ENCODE results near the gene LIME1.

The LIME1 gene

GRCh38 chr20:63739130-63740069 is 2.9 kb downstream of the LIME1 start, which contains the start of gene SLC2A4RG:
SLC2A4RG (plus strand) TSS chr20:63739776; CDS start chr20:63739913, 137 bp downstream.
- DNase-seq, result peak; percentile 54

- DNase-seq, result no peak
Observed at GRCh38 chr20:63740070-63740626, 3.7 kb downstream of the LIME1 start.

DNA sequence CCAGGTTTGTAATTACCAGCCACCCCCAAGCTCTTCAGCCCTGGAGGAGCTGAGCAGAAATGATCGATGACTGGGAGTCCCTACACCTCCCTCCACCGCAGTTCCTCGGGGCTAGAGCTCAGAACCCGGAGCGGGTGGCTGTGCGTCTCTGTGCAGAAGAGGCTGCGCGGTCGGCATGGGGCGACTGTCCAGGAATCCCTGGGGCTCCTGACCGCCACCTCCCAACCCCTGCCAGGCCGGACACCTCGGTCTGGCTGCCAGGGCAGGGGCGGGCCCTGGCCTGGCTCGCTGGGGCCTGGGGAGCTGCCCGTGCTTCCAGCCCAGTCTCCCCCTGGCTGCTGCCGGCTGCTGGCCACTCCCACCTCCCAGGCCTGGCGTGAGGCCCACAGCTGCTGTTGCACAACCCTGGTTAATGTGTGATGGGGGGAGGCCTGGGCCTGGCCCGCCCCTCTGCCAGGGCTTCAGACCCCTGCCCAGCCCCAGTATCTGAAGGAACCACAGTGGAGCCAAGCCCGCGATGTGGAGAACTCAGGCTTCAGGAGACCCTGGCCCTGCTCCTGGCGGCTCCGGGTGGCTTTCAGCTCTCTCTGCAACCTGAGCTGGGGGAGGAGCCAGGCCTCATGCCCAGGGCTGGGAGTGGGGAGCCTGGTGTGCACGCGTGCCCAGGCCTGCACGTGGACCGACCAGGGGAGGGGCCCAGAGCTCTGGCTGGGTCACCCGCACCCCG is 4.3 kb downstream of the LIME1 start:
- DNase-seq, result no peak

GRCh38 chr20:63741354-63741675 is 4.9 kb downstream of the LIME1 start:
- DNase-seq, result no peak

DNA sequence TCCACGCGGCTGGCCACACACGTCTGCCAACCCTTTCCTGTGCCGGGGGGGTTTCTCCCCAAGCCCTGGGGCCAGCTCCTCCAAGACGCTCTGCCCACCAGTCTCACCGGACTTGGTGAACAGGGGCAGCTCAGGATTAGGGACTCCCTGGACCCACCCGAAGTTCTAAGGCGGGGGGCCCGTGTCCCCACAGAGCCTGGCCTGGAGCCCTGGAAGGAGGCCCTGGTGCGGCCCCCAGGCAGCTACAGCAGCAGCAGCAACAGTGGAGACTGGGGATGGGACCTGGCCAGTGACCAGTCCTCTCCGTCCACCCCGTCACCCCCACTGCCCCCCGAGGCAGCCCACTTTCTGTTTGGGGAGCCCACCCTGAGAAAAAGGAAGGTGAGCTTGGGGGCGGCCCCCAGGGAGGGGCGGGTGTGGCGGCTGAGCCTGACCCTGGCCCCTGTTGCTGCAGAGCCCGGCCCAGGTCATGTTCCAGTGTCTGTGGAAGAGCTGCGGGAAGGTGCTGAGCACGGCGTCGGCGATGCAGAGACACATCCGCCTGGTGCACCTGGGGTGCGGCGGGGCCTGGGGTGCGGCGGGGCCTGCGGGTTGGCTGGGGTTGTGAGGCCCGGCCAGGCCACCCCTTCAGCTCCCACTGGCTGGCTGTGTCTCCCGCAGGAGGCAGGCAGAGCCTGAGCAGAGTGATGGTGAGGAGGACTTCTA is 5.4 kb downstream of the LIME1 start:
- no peak for DNase-seq

DNA sequence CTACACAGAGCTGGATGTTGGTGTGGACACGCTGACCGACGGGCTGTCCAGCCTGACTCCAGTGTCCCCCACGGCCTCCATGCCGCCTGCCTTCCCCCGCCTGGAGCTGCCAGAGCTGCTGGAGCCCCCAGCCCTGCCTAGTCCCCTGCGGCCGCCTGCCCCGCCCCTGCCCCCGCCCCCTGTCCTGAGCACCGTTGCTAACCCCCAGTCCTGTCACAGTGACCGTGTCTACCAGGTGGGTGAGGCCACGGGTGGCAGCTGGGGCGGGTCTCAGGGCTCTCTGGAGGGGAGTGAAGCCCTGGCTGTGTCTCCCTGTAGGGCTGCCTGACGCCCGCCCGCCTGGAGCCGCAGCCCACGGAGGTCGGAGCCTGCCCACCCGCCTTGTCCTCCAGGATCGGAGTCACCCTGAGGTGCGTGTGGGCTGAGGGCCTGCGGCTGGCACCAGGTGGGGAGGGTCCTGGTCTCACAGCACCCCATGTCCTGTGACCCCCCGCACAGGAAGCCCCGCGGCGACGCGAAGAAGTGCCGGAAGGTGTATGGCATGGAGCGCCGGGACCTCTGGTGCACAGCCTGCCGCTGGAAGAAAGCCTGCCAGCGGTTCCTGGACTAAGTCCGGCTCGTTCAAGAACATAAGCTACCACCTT is 6.0 kb downstream of the LIME1 start:
- DNase-seq, result no peak

GRCh38 chr20:63743210-63743970 is 6.9 kb downstream of the LIME1 start:
- no peak for DNase-seq

GRCh38 chr20:63744158-63744557 is 7.7 kb downstream of the LIME1 start:
- DNase-seq, result no peak

DNA sequence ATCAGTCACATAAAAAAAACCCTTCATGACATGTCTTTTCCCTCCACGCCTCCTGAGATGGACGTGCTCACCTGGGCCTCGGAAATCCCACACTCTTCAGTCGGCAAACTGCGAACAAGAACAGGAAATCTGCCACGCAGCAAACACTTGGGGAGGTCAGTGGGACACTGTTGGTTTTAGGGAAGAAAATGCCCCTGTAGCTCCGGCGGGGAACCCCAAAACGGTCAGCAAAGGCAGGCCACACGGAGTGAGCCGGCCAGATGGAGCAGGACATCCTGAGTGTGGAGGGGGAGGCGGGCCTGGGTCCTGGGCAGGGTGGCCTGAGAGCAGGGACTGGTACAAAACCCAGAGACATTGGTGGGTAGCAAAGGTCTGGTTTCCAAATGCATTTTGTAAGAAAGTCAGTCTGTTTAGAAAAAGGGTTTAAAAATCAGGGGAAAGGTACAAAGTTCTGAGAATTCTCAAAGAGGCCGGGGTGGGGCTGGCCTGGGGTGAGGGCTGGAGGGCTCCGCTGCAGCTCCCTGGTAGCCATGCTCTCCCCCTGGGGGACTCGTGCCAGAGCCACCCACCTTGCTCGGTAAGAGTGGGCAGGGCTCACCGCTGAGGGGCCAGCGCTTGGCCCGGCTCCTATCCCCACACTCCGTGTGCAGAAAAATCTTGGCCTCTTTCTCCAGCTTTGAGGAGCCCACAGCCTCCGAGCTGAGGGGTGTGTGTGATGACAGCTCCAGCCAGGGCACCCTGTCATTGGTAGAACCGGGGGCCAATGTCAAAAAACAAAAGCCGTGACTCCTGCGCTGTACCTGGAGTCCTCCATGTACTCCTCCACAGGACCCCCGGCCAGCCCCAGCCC is 8.3 kb downstream of the LIME1 start:
- DNase-seq, result no peak

DNA sequence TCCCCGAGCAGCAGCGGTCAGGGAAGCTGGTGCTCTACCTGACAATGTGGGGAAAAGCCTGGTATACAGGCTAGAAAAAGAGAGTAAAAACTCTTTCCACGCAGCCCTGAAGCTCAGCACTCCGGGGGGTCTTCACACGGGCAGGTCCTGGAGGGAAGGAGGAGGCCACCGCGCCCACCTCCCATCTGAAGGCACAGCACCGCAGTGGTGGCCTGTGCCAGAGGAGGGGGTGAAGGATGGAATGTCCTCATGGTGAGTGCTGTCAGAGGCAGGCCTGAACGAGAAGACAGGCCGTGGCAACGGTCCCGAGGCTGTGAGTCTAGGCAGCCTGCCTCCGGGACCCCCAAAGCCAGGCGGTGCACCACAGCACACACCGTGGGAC is 9.0 kb downstream of the LIME1 start:
- no peak for DNase-seq

DNA sequence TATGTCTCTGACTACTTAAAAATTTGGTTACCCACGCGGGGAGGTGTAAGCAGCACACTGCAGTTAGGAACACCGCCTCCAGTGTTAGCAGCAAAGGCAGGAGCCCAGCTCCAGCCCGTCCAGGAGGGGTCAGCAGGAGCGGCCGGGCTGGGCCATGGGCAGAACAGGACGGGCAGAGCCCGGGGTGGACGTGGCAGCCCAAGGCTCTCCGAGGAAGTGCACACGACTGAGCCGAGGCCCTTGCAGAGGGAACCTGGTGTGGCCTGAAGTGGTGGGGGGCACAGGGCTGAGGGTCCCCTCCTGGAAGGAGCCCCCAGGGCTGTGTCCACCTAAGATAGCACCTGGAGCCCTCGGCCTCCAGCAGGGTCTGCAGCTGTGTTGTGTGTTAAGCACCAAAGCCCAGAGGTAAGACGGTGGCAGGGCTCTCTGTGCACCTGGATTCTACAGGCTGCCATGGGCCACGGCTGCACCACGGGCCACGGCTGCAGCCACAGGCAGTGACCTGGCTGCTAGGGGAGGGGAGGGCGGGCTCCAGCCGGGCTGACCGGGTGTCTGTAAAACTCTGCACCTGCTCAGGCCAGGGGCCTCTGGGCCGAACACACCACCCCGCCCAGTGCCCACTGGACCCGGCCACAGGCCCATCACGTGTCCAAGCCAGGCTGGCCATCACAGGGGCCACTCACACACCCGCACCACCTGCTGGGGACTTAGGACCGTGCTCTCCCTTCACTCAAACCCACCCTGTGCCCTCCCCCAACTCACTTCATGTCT is 9.7 kb downstream of the LIME1 start:
- DNase-seq, result no peak

DNA sequence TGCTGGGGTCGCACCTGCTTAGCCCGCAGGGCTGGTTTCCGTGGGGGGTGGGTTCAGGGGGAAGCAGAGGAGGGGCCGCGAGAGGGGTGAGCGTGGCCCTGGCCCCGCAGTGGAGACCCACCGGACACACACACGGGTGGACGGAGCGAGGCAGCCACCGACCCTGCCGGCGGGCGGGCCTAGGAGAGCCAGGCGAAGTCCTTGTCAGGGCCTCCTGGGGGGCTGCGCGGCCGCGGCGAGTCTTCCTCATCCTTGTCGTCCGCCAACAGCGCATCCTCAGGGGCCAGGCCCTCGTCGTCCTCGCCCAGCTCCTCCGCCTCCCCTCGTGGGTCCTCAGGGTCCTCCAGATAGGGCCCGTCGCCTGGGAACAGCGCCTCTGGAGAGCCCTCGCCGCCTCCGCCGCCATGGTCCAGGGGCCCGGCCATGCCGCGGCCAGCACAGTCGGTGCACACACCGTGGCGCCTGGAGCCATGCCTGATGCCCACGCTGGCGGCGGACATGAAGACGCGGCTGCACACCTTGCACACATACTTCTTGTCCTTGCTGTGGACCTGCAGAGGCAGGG is 10.4 kb downstream of the LIME1 start:
- no peak for DNase-seq

- no peak for DNase-seq
Observed at GRCh38 chr20:63747622-63748069, 11.2 kb downstream of the LIME1 start.

GRCh38 chr20:63748070-63748933 is 11.8 kb downstream of the LIME1 start:
- no peak for DNase-seq

GRCh38 chr20:63748934-63749270 is 12.4 kb downstream of the LIME1 start:
- DNase-seq, result no peak

DNA sequence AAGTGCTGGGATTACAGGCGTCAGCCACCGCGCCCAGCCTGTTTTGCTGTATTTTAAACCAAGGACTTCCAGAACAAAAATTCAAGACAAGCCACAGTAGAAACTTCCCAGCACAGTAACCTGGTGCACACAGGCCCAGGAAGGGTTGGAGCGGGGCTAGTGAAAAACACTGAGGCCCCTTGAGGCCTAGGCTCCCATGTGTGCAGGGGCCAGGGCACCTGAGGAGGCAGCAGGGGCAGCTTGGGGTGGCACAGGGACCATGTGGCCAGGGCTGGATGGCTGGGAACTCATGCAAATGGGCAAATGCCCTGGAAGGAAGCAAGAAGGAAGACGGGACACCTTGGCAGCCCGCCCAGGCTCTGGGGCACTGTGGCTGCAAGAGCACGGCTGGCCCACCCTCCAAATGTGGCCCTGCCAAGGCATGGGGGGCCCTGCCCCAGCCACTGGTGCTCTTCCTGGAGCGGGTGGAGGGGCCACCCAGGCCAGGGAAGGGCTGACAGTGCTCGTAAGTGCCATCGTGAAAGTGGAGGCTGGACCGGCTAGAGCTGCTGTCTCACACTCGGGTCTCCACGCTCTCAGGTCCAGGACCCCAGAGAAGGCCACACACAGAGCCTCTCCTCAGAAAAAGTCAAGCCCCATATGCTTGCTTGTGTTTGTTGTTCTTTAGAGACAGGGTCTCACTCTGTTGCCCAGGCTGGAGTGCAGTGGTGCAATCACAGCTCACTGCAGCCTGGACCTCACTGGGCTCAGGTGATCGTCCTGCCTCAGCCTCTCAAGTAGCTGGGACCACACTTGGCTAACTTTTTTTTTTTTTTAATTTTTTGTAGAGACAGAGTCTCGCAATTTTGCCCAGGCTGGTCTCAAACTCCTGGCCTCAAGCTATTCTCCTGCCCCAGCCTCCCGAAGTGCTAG is 13.4 kb downstream of the LIME1 start:
- DNase-seq, result no peak

DNA sequence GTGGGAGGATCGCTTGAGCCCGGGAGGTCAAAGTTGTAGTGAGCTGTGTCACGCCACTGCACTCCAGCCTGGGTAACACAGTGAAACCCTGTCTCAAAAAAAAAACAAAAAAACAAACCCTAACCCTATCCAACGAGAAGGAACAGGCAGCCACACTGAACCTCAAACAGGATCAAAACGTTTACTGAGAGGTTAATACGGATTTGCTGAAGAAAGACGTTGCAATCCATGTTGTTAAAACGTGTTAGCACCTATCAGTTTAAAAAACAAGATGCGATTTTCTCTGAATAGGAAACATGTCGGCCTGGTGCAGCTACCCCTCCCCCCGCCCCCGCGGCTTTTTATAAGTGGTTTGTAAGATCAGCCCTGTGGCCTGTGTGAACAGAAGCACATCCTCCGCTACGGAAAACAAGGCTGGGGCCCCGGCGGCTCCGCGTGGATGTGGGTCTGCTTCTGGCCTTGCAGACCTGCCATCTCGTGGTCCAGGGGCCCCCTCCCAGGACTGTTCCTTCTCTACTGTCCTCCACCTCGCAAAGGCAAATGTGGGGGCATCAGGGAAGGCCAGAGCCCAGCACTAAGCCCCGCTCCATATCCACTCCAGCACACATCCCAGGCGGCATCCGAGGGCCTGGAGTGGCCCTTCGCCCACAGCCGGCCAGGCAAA is 14.5 kb downstream of the LIME1 start:
- DNase-seq, result peak; percentile 48
